ENCODE results near the gene TCEANC. TPM values are rescaled to one million over a fixed set of nuclear protein-coding genes. Genes with fewer than 3 reads are reported as not detected.
"Not testable (repeated sequence)": the region's sequence is repeated elsewhere in the genome, so short reads cannot be mapped to it uniquely, and the experiment has no call there.

Gene TCEANC
- polyA plus RNA-seq, 2 of the 4 experiments (the other 2 are of a cell fraction) = 0.81 to 2.7 TPM

DNA sequence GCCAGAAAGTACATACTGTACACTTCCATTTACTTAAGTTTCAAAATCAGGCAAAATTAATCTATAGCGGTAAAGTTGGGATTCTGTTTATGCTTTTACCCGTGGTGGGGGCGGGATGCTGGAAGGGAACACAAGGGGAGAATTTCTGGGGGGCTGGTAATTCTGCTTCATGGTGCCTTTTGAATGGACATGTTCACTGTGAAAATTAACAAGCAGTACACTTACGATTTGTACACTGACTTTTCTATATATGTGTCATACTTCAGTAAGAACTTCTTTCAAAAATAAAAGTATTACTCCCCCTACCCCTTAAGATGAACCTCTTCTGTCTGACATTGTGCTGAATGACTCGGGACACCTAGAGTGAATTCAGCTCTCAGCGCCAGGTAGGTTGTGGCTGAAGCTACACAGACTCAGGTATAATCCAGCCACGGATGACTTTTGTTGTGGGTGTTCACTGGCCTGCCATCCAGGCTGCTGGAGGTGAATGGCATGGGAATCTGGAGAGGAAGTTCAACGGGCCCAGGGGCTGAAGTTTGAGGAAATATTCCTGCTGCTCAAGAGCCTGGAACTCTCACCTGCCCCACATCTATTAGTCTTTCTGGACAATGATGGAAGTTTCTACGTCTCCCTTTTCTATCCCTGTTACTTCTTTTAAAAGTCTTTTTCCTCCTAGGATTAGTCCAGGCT, 7.3 kb upstream of the TCEANC start:
- ChIA-PET CTCF (interaction anchor here (0.6 to 4.4 kb wide), 33 partner anchors 10 to 848 kb away, joined by 3 to 39 read pairs (median 4); partner anchors contain the start of gene GEMIN8), POLR2A (interaction anchor here (0.7 to 1.4 kb wide), 4 partner anchors 89 to 665 kb away, joined by 3 to 5 read pairs (median 4); partner anchors contain the start of genes GEMIN8, OFD1 and TRAPPC2)
- Histone ChIP-seq H3K4me1 (peaks cover 4% of the 10 kb centered on the region; the same call in 2 of the 3 replicates), H3K27ac (peak overlapping the region; percentile 72 to 80), H3K4me3 (no peak overlapping the region), H3K4me2 (peak overlapping the region; percentile 51; the same call in 2 of the 3 replicates), H3K9me3 (no peaks in the 10 kb centered on the region)
- ATAC-seq = peak; percentile 54 to 61; a peak in 4 of 6 replicates
- WGBS (ENCODE audit: missing lambda C conversion rate) = 56% methylated on average over 9 of the region's 9 CpGs
- peak; percentile 7 for FAIRE-seq
- no peak for DNase-seq (ENCODE audit: low read depth in 1 of 2, low spot score in 1 of 2)
- TF ChIP-seq, protein P1, sequence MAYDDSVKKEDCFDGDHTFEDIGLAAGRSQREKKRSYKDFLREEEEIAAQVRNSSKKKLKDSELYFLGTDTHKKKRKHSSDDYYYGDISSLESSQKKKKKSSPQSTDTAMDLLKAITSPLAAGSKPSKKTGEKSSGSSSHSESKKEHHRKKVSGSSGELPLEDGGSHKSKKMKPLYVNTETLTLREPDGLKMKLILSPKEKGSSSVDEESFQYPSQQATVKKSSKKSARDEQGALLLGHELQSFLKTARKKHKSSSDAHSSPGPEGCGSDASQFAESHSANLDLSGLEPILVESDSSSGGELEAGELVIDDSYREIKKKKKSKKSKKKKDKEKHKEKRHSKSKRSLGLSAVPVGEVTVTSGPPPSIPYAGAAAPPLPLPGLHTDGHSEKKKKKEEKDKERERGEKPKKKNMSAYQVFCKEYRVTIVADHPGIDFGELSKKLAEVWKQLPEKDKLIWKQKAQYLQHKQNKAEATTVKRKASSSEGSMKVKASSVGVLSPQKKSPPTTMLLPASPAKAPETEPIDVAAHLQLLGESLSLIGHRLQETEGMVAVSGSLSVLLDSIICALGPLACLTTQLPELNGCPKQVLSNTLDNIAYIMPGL (CRISPR knock-in tag; IDR thresholded peaks at IDR 0.05; ENCODE audit: borderline replicate concordance) = no peak
- no peak for TF ChIP-seq POLR2A (IDR thresholded peaks at IDR 0.05; ENCODE audit: low read length)
- TF ChIP-seq RCOR1 (IDR thresholded peaks at IDR 0.05; ENCODE audit: low read depth, low read length) = no peak

DNA sequence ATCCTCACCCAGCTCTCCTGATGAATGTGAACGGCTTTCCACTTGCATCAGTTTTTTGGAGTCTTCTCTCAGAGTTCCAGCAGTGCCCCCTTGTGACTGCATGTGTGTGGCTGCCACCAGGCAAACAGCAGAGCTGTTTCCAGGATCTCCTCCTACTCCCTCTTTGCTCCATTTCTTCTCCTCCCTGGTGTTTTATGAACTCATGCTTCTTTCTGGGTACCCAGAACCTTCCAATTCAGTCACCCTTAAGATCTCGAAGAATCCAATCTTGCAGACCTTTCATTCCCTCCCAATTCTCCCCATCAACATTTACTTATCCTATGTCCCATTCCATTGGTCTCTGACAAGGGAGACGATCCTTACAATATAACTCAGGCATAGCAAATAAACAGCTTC, 6.8 kb upstream of the TCEANC start:
- CTCF ChIA-PET = interaction anchor here (0.6 to 4.4 kb wide), 37 partner anchors 11 to 855 kb away, joined by 3 to 39 read pairs (median 4); partner anchors contain the start of genes GEMIN8 and PRPS2
- peak; percentile 97 for FAIRE-seq
- DNase-seq (ENCODE audit: low read depth in 1 of 2, low spot score in 1 of 2) = peak; percentile 24 to 69

DNA sequence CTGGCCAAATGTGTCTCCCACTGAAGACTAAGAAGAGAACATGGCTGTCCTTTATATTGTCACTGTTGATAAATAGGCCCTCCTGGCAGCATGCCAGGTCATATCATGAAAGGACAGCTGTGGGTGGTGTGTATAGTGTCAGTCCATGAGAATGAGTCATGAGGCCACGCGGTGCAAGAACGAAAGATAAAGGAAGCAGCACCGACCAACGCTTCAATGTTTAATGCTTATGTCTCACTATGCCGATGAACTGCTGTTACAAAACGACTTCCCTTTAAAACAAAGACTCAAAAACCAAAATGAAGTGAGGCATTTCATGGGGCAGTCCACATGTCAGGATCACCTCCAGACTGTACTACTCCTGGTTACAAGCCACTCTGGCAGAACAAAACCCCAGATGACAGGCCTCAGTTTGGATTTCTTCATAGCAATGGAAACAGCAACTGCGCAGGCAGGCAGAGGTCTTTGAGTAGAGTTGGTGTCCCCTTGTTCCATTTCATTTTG, 5.2 kb upstream of the TCEANC start:
- FAIRE-seq (no peak), DNase-seq (ENCODE audit: low read depth in 1 of 2, low spot score in 1 of 2) (peak in 1 of 2 experiments; percentile 16), ATAC-seq (no peak)
- Histone ChIP-seq H3K9me3 (no peaks in the 10 kb centered on the region), H3K27ac (0 out of 6 replicates have a peak overlapping the region, but pooled peaks of 1 of the 2 experiments have one; percentile 23), H3K4me1 (peaks cover 8% of the 10 kb centered on the region; the same call in 2 of the 3 replicates), H3K4me2 (peak overlapping the region; percentile 26; the same call in 1 of the 3 replicates), H3K4me3 (no peak overlapping the region)
- ChIA-PET CTCF (interaction anchor here (4.4 kb wide), 1 partner anchor 140 kb away, joined by 39 read pairs; no protein-coding TSS in a partner anchor), POLR2A (no interaction called here)
- 71% methylated on average over 8 of the region's 8 CpGs for WGBS (ENCODE audit: missing lambda C conversion rate)
- TF ChIP-seq FOSB (CRISPR knock-in tag; IDR thresholded peaks at IDR 0.05) (no peak), CBX8 (IDR thresholded peaks at IDR 0.05) (no peak), CHD2 (IDR thresholded peaks at IDR 0.05; ENCODE audit: low read length, partially characterized antibody) (no peak), EHMT2 (IDR thresholded peaks at IDR 0.05; ENCODE audit: low read depth) (no peak), KDM1A (IDR thresholded peaks at IDR 0.05; ENCODE audit: low read depth) (no peak)
- TF ChIP-seq, protein P1 (CRISPR knock-in tag; IDR thresholded peaks at IDR 0.05; ENCODE audit: borderline replicate concordance) = no peak
- TF ChIP-seq, protein P2, sequence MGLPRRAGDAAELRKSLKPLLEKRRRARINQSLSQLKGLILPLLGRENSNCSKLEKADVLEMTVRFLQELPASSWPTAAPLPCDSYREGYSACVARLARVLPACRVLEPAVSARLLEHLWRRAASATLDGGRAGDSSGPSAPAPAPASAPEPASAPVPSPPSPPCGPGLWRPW (IDR thresholded peaks at IDR 0.05) = no peak
- TF ChIP-seq, protein P3, sequence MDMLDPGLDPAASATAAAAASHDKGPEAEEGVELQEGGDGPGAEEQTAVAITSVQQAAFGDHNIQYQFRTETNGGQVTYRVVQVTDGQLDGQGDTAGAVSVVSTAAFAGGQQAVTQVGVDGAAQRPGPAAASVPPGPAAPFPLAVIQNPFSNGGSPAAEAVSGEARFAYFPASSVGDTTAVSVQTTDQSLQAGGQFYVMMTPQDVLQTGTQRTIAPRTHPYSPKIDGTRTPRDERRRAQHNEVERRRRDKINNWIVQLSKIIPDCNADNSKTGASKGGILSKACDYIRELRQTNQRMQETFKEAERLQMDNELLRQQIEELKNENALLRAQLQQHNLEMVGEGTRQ (IDR thresholded peaks at IDR 0.05) = no peak
- TF ChIP-seq, protein P4, sequence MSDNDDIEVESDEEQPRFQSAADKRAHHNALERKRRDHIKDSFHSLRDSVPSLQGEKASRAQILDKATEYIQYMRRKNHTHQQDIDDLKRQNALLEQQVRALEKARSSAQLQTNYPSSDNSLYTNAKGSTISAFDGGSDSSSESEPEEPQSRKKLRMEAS (IDR thresholded peaks at IDR 0.05) = no peak

More for the DNA sequence above, 6.8 kb upstream of the TCEANC start:
- H3K27ac ChIP-seq = peak overlapping the region; percentile 72 to 80
- POLR2A ChIA-PET = interaction anchor here (0.6 to 1.4 kb wide), 5 partner anchors 88 to 666 kb away, joined by 3 to 5 read pairs (median 3); partner anchors contain the start of genes GEMIN8, OFD1 and TRAPPC2
- peak; percentile 93 to 94 for ATAC-seq
- TF ChIP-seq RAD21 (conservative IDR thresholded peaks at IDR 0.05 in 1 of 2, IDR thresholded peaks at IDR 0.05 in 1 of 2) (peak; percentile 75 to 81), ZSCAN20 (CRISPR knock-in tag; IDR thresholded peaks at IDR 0.05) (no peak), SMC3 (IDR thresholded peaks at IDR 0.05) (peak; percentile 79), ESRRA (IDR thresholded peaks at IDR 0.05; ENCODE audit: borderline replicate concordance, low read length) (no peak)
- TF ChIP-seq, protein P5, sequence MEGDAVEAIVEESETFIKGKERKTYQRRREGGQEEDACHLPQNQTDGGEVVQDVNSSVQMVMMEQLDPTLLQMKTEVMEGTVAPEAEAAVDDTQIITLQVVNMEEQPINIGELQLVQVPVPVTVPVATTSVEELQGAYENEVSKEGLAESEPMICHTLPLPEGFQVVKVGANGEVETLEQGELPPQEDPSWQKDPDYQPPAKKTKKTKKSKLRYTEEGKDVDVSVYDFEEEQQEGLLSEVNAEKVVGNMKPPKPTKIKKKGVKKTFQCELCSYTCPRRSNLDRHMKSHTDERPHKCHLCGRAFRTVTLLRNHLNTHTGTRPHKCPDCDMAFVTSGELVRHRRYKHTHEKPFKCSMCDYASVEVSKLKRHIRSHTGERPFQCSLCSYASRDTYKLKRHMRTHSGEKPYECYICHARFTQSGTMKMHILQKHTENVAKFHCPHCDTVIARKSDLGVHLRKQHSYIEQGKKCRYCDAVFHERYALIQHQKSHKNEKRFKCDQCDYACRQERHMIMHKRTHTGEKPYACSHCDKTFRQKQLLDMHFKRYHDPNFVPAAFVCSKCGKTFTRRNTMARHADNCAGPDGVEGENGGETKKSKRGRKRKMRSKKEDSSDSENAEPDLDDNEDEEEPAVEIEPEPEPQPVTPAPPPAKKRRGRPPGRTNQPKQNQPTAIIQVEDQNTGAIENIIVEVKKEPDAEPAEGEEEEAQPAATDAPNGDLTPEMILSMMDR (IDR thresholded peaks at IDR 0.05) = peak; percentile 68
- peak overlapping the region; percentile 51; the same call in 2 of the 3 replicates for H3K4me2 ChIP-seq
- H3K4me1 ChIP-seq = peaks cover 4% of the 10 kb centered on the region; the same call in 2 of the 3 replicates
- H3K4me3 ChIP-seq = no peak overlapping the region
- WGBS (ENCODE audit: missing lambda C conversion rate) = 25% methylated on average over 3 of the region's 3 CpGs
- no peaks in the 10 kb centered on the region for H3K9me3 ChIP-seq

DNA sequence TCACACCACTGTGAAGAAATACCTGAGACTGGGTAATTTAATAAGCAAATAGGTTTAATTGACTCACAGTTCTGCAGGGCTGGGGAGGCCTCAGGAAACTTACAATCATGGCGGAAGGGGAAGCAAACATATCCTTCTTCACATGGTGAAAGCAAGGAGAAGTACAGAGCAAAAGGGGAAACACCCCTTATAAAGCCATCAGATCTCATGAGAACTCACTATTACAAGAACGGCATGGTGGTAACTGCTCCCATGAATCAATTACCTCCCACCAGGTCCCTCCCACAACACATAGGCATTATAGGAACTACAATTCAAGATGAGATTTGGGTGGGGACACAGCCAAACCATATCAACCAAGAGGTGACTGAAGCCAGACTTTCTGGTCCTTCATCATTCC, 4.6 kb upstream of the TCEANC start:
- not testable (repeated sequence) for DNase-seq (ENCODE audit: low read depth in 1 of 2, low spot score in 1 of 2); H3K4me2 ChIP-seq; FAIRE-seq; H3K4me1 ChIP-seq; H3K9me3 ChIP-seq; ATAC-seq; H3K27ac ChIP-seq; H3K4me3 ChIP-seq
- WGBS (ENCODE audit: missing lambda C conversion rate) = 98% methylated on average over 2 of the region's 2 CpGs
- POLR2A ChIA-PET = interaction anchor here (0.7 kb wide), 1 partner anchor 38 kb away, joined by 8 read pairs; no protein-coding TSS in a partner anchor
- CTCF ChIA-PET = interaction anchor here (1.8 kb wide), 1 partner anchor 141 kb away, joined by 8 read pairs; no protein-coding TSS in a partner anchor

All from A549 (cell line).